K562 treated with DMSO at 1 percent for 4 hours (cell line): ENCODE measurements around the gene ZNF616. TPM values are rescaled to one million over a fixed set of nuclear protein-coding genes. Genes with fewer than 3 reads are reported as not detected.

Source experiments
- total RNA-seq: library from RNA; unstranded; fragments of 300-600 nt; gene quantifications from 2 replicates; pipeline ENCODE4 v1.2.3, GENCODE V29; 2022; ENCODE audit not compliant: insufficient read depth

Gene ZNF616
- total RNA-seq: 5.9 and 8.0 TPM in 2 replicates

DNA sequence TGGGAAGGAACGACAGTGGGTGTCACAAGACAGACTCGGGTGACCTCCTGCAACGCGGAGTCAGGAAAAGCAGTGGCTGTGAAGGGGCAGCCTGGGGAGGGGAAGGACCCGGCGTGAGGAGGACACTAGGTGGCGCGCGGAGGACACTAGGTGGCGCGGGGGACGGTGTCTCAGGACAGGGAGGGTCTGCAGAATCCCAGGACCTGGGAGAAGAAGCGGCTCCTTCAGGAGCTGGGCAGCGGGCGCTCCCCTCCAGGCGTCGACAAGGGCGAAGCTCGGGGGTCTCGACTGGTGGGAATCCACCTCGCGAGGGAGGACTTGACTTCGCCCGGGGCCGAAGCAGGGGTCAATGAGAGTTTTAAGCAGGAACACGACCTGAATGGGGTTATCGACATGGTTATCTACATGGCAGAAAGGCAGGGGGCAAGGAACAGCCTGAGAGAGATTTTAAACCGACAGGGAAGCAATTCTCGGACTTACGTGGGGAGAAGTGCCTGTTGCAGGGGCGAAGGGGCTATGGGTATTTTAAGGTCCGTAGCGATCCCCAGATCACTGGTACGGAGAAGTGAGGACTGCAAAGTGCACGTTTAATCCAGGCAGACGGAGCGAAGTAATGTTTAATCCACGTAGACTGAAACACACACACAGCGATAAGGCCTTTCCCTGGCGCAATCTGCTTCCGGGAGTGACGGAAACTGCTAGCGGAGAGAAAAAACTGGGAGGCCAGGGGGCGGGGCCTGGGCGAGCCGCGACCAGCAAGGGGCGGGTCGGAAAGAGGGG, at the start of gene ZNF616:
Gene ZNF616, minus strand, starts transcription at position 687 of the 780 bp plus-strand sequence. CDS start 9,426 bp downstream, outside the sequence.

DNA sequence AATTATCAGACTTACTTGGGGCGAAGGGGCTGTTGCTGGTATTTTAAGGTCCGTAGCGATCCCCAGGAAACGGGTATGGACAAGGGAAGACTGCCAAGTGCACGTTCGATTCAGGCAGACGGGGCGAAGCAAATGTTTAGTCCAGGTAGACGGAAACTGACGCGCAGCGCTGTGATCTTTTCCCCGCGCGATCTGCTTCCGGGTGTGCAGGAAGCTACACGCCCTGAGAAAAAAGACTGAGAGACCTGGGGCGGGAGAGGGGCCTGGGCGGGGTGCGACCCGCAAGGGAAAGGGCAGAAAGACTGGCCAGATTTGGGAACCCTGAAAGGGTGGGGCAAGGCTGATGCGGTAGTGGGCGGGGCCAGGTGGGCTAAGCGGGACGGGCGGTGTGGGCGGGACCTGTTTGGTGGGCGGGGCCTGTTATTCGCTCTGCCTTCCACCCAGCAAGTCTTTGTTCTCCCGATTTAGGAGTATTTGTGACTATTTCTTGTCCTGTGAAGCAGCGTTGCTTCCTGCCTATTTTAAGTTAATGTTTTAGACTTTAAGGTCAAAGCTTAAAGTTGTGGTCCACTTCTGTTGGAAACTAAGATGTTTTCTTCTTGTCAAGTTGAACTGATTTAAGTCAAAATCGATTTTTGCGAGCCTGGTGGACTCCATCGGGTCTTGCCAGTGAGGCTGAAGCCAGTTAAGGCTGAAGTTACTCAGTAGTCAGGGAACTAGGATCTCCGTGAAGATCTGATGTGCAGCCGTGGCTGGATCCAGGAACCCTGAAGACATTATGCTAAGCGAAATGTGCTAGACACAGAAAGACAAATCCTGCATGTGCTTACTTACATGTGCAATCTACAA, 31.8 kb upstream of the ZNF616 start, which contains the start of gene ZNF836:
Gene ZNF836, minus strand, starts transcription at position 301 of the 849 bp plus-strand sequence. CDS start 3,549 bp downstream, outside the sequence.

DNA sequence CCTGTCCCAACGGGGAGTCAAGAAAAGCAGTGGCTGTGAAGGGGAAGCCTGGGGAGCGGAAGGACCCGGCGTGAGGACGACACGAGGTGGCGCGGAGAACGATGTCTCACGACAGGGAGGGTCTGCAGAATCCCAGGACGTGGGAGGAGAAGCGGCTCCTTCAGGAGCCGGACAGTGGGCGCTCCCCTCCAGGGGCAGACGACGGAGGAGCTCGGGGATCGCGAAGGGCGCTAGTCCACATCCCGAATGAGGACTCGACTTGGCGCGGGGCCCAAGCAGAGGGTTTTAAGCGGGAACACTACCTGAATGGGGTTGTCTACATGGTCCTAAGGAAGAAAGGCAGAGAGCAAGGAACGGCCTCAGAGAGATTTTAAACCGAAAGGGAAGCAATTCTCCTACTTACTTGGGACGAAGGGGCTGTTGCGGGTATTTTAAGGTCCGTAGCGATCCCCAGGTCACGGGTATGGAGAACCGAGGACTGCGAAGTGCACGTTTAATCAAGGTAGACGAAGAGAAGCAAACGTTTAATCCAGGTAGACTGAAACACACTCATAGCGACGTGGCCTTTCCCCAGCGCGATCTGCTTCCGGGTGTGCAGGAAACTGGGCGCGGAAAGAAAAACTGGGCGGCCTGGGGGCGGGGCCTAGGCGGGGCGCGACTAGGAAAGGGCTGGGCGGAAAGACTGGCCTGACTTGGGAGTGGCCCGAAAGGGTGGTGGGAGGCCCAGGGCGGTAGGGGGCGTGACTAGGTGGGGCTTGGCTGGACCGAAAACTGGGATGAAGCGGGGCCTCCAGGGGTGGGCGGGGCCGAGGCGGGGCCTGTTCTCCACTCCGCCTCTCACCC, 44.3 kb downstream of the ZNF616 start, which contains the start of gene ZNF841:
Gene ZNF841, minus strand, starts transcription at position 594 of the 843 bp plus-strand sequence. CDS start 10,964 bp downstream, outside the sequence.

Other genes starting within 250 kb of the ZNF616 start
- 1.8 and 4.0 TPM in 2 replicates for gene ZNF649, start 234.9 kb downstream of the ZNF616 start, total RNA-seq
- 1.3 and 5.5 TPM in 2 replicates for gene ZNF613, start 212.5 kb downstream of the ZNF616 start, total RNA-seq
- gene ZNF350, start 153.1 kb downstream of the ZNF616 start, total RNA-seq: 0.69 and 2.5 TPM in 2 replicates
- 2.2 and 3.5 TPM in 2 replicates for gene ZNF615, start 131.7 kb downstream of the ZNF616 start, total RNA-seq
- gene ZNF614, start 111.6 kb downstream of the ZNF616 start, total RNA-seq: 3.1 and 5.0 TPM in 2 replicates
- gene ZNF432, start 91.1 kb downstream of the ZNF616 start, total RNA-seq: 1.8 and 3.1 TPM in 2 replicates
- gene ZNF841, start 44.2 kb downstream of the ZNF616 start, total RNA-seq: 5.8 and 6.0 TPM in 2 replicates
- gene ZNF836, start 31.7 kb upstream of the ZNF616 start, total RNA-seq: 0.93 TPM in 1 of 2 replicates, not detected in the other
- gene PPP2R1A, start 50.1 kb upstream of the ZNF616 start, total RNA-seq: 102 and 106 TPM in 2 replicates
- gene ZNF766, start 129.6 kb upstream of the ZNF616 start, total RNA-seq: 6.5 and 12.3 TPM in 2 replicates
- 1.7 and 3.3 TPM in 2 replicates for gene ZNF480, start 157.2 kb upstream of the ZNF616 start, total RNA-seq
- gene ZNF610, start 196.3 kb upstream of the ZNF616 start, total RNA-seq: not detected in 2 replicates
- gene ZNF880, start 230.0 kb upstream of the ZNF616 start, total RNA-seq: not detected in 2 replicates